GM12878 (cell line): ENCODE data around the gene RNFT2.

Source experiments
- BCL11A ChIP-seq: IDR thresholded peaks from 2 replicates; pipeline ENCODE4 v1.6.1; 2011; ENCODE audit warnings: low read depth, low read length
- CEBPB ChIP-seq, 2 experiments: fragments of 150-350 bp in 1 of 2; IDR thresholded peaks; 2 replicates each; pipeline ENCODE4 v1.6.1; 2012 to 2014; ENCODE audit warnings: low read depth in 2 of 2, low read length in 2 of 2, borderline replicate concordance in 1 of 2, inconsistent platforms in 1 of 2
- CREB1 ChIP-seq: IDR thresholded peaks from 2 replicates; pipeline ENCODE4 v1.6.1; 2012; ENCODE audit warnings: low read depth, mild to moderate bottlenecking, inconsistent platforms
- CTCF ChIP-seq, 3 experiments: IDR thresholded peaks in 2 of 3; conservative IDR thresholded peaks in 1 of 3; 2 replicates each; pipeline ENCODE4 v1.5.1; 2011; ENCODE audit warnings: low read depth in 3 of 3, low read length in 3 of 3, mild to moderate bottlenecking in 3 of 3, control low read depth in 2 of 3, moderate library complexity in 2 of 3, inconsistent platforms in 1 of 3, mixed read lengths in 1 of 3; ENCODE audit not compliant: control insufficient read depth in 2 of 3, insufficient read depth in 1 of 3; ENCODE audit errors: extremely low read depth in 1 of 3
- MLLT1 ChIP-seq: fragments of 450-650 bp; IDR thresholded peaks from 2 replicates; pipeline ENCODE4 v1.6.1; 2016; ENCODE audit warnings: mild to moderate bottlenecking
- POLR2A ChIP-seq: IDR thresholded peaks from 2 replicates; pipeline ENCODE4 v1.6.1; 2011; ENCODE audit warnings: low read depth, mild to moderate bottlenecking, low read length
- POLR2AphosphoS5 ChIP-seq: IDR thresholded peaks from 2 replicates; pipeline ENCODE4 v1.6.1; 2011; ENCODE audit warnings: mild to moderate bottlenecking, low read length, inconsistent platforms
- RFX5 ChIP-seq: IDR thresholded peaks from 2 replicates; pipeline ENCODE4 v1.6.1; 2011; ENCODE audit warnings: low read depth, low read length, improper control_type of control experiment
- SP1 ChIP-seq: IDR thresholded peaks from one replicate; pipeline ENCODE4 v1.6.1; 2011; ENCODE audit warnings: low read depth, low read length
- STAT3 ChIP-seq: IDR thresholded peaks from 2 replicates; pipeline ENCODE4 v1.6.1; 2011; ENCODE audit warnings: low read depth, low read length, improper control_type of control experiment
- TCF7 ChIP-seq: IDR thresholded peaks from 2 replicates; pipeline ENCODE4 v1.6.1; 2014; ENCODE audit warnings: antibody characterized with exemption, borderline replicate concordance
- YBX1 ChIP-seq: fragments of 450-650 bp; IDR thresholded peaks from 2 replicates; pipeline ENCODE4 v1.6.1; 2016; ENCODE audit warnings: antibody characterized with exemption
- YY1 ChIP-seq: IDR thresholded peaks from 2 replicates; pipeline ENCODE4 v1.6.1; 2011; ENCODE audit warnings: low read depth, mild to moderate bottlenecking, low read length
- ZNF207 ChIP-seq: fragments of 450-650 bp; IDR thresholded peaks from 2 replicates; pipeline ENCODE4 v1.6.1; 2014; ENCODE audit warnings: antibody characterized with exemption, mild to moderate bottlenecking, borderline replicate concordance

GRCh38 chr12:116837097-116837496 lies 99.0 kb downstream of the RNFT2 start:
- no peak for TF ChIP-seq CTCF (IDR thresholded peaks at IDR 0.05 in 2 of 3, conservative IDR thresholded peaks at IDR 0.05 in 1 of 3; ENCODE audit: control insufficient read depth in 2 of 3, extremely low read depth in 1 of 3, insufficient read depth in 1 of 3, low read depth in 3 of 3, low read length in 3 of 3)
- no peak for TF ChIP-seq STAT3
- TF ChIP-seq POLR2A, result no peak
- no peak for TF ChIP-seq TCF7
- TF ChIP-seq SP1, result no peak
- TF ChIP-seq CREB1, result no peak
- no peak for TF ChIP-seq YBX1
- TF ChIP-seq BCL11A, result no peak
- no peak for TF ChIP-seq RFX5
- no peak for TF ChIP-seq MLLT1
- TF ChIP-seq CEBPB (IDR thresholded peaks at IDR 0.05; ENCODE audit: borderline replicate concordance in 1 of 2, low read depth in 2 of 2, low read length in 2 of 2), result no peak
- TF ChIP-seq ZNF207, result no peak
- TF ChIP-seq POLR2AphosphoS5, result no peak
- no peak for TF ChIP-seq YY1
